ENCODE measurements around the gene SLC41A3.
"Not testable (repeated sequence)": the region's sequence is repeated elsewhere in the genome, so short reads cannot be mapped to it uniquely, and the experiment has no call there.

Gene SLC41A3

GRCh38 chr3:126080970-126081369 lies 3.0 kb downstream of the SLC41A3 start:
- no peak for DNase-seq

- no peak for DNase-seq
Measured at GRCh38 chr3:126078866-126079265, 5.1 kb downstream of the SLC41A3 start.

DNA sequence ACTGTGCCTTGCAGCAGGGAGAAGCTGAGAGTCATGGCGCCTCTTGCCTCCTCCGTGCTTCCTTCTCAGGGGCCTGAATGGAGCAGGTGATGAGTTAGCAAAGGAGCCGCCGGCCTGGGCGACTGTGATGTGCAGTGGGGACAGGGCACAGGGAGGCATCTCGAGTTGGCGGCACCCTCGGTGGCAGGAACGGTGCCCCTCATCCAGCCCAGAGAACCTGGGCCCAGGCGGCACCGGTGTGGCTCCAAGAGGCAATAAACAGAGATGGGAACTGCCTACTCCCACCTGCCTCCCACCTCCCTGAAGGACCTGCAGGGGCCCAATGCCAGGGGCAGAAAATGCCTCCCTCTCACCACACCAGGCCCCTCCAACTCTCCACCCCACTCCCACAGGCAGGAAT lies 6.2 kb downstream of the SLC41A3 start:
- DNase-seq, result no peak

- no peak for DNase-seq
Measured at GRCh38 chr3:126076140-126076539, 7.8 kb downstream of the SLC41A3 start.

- no peak for DNase-seq
Measured at GRCh38 chr3:126070146-126070545, 13.8 kb downstream of the SLC41A3 start.

GRCh38 chr3:126067959-126068358 lies 16.0 kb downstream of the SLC41A3 start:
- no peak for DNase-seq

DNA sequence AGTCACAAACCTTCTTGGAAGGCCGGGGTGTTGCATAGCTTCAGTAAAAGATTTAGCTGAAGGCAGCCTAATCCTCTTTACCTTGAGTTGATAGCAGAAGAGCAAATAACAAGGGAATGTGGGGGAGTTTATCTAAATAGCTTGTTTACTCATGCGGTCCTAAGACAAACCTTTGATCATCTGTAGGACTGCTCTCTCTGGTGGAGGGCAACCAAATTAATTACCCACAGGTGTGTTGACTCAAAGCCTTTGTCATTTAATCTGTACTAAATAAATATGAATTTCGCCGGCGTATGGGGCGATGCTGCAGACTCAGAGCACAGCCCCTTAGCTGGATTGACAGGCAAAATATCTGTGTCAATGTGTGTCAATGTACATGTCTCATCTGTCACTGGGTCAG lies 17.2 kb downstream of the SLC41A3 start:
- not testable (repeated sequence) for DNase-seq

DNA sequence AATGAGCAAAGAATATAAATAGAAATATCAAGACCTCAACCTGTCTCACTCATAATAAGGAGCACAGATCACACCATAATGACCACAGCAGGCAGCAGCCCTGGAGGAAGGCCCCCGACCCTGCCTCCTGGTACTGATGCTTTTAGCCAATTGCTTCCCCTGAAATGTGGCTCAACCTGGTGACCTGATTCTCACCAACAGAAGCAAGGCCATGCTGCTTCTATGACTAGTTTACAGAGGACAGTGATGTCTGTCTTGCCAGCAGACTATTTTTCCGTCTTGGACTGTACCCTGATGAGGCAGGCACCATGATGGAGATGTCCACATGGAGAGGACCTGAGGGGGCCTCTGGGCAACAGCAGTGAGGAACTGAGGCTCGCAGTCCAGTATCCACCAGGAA lies 18.0 kb downstream of the SLC41A3 start:
- DNase-seq, result no peak

DNA sequence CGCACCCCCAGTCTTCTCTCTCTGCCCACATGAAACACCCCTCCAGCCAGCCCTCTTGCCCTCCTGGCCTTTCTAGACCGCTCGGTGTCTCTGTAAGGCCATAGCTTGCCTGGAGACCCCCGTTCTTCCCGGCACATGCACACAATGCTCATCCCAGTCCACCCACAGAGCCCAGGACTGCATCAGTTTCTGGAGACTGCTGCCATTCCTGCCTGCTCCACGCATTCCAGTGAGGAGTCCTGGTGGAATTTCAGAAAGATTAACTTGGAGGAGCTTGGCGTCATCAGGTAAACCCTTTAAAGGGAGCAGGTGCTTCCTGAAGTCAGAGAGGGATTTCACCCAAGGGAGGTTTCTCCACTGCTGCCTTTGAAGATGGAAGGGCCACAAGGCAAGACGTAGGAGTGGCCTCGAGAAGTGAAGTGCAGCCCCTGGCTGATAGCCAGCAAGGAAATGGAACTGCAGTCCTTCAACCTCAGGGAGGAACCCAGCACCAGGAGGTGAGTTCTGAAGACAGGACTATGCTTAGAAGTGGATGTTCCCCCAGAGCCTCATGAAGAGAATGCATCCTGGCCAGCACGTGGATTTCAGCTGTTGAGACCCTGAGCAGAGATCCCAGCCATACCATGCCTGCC lies 19.2 kb downstream of the SLC41A3 start:
- DNase-seq, result no peak

DNA sequence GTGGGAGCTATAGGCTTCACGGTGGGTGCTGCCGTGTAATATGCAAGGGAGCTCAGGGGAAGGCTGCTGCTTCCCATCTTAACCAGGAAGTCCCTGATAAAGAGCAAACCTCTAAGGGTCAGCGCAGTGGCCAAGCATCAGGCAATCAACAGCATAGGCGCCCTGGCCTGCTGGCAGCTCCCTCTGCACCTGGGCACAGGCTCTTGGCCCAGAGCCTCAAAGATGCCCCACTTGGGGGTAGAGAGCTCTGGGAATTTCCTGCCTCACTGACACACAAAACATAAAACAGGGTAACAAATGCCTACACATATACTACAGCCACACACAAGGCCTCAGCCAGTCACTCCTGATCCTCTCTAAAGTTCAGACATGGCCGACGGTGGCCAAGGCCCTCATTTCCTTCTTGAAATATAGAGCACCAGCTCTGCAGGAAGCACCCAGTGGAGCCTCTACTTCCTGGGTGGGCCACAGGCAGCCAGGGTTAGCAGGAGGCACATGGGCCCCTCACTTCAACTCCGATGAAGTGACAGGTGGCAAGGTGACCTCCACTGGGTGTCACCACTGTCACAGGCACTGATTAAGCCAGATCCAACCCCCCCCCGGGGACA lies 20.5 kb downstream of the SLC41A3 start:
- DNase-seq, result no peak

DNA sequence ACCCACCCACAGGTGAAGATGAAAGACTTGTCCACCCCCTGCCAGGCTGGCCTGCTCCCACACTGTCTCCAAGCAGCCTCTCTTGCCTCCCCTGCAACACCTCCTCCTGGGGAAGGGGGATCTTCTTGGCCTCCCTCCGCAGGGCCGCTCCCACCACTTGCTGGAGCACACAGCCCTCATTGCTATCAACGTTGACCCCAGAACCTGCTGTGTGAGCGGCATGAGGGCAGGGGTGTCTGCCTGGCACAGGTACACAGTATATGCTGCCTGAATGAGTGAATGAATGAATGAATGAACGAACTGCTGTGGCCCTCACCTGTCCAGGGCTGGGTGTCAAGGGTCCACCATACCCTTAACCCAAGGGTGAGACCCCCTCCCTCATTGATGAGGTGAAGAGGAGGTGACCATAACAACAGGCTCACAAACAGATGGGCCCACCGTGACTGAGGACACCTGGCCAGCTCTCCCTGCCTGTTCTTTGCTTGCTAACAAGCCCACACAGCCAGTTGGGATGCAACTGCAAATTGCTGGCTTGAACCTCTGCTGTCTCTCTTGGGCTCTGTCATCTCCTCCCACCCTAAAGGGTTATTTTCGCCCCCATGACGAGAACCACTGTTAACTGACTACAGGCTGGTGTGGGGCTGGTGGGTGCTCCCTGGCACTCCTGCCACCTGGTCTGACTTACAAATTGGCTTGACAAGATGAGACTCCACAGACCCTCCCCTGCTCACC lies 22.5 kb downstream of the SLC41A3 start:
- no peak for DNase-seq

DNA sequence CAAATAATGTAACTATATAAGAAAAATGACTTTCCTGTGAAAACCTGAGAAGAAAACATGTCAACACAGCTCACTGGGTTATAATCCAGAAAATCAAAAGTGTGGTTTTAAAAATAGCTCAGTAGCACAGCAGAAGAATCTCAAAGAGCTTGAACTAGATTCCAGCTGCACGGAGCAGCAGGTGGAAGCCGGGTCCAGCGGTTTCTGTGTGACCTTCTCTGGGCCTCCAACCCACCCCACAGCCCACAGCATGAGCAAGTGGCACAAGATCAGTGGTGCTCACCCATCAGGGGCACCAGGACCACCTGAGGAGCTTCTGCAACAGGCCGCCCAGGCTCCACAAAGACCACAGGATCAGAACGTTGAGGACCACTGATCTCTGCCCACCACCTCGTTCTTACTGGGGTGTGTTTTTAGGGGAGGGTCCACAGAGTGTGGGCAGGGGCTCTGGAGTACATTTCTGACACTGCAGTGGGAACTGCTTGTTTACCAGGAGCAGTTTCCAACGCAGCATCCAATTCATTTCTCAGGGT lies 23.2 kb downstream of the SLC41A3 start:
- no peak for DNase-seq

GRCh38 chr3:126058666-126059065 lies 25.3 kb downstream of the SLC41A3 start:
- no peak for DNase-seq

DNA sequence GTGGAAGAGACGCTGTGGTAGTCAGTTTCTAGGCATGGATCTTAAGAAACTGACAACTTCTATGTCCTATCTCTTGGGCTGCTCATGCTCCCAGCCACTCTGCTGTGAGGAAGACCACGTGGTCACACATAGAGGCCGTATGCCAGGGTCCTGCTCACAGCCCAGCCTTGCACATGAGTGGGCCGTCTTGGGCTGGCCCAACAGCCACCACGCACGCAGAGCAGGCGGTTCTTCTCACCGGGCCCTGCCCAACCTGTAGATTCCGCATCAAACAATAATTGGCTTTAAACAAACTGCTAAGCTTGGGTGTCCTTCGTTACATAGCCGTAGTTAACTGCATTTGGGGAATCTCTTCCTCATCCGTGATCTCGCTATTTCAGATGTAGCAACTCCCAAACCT lies 26.0 kb downstream of the SLC41A3 start:
- no peak for DNase-seq

GRCh38 chr3:126057501-126057819 lies 26.5 kb downstream of the SLC41A3 start:
- no peak for DNase-seq

DNA sequence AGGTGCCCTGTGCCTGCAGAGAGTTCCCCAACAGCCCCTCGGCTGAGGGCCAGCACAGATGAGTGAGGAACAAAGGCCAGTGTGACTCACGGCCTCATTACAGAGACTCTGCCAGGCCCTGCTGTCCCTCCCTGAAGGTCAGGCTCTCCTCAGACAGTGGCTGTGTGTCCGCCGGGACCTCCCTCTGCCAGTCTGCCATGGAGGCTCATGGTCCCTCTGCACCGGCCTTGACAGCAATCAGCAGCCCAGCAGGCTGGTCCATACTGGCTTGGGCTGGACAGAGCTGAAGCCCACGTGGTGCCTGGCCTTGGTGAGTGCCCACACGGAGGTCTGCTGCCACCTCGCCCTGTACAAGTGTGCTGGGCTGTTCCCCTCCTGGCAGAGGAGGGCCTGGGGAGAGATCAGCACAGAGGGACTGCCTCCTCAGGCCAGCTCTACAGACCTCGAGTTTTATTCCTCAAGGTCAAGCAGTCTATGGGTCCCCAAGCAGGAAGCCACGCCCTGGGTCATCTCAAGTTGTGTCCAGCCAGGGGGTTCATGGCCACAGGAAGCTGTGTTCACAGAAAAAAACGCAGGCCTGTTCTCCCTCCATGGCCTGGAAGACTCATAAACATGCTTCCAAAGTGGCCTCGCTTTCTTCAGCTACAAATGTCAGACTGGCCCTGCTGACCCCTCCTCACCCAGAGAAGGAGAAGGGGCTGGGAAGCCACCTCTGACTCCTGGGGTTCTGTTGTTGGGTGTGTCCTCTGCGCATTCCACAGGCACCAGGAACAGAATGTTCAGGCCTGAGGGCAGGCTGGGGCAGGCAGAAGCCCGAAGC lies 27.0 kb downstream of the SLC41A3 start:
- DNase-seq, result no peak

GRCh38 chr3:126056088-126056487 lies 27.8 kb downstream of the SLC41A3 start:
- no peak for DNase-seq

GRCh38 chr3:126054870-126055269 lies 29.1 kb downstream of the SLC41A3 start:
- DNase-seq, result no peak

GRCh38 chr3:126053949-126054569 lies 29.9 kb downstream of the SLC41A3 start:
- DNase-seq, result no peak

- no peak for DNase-seq
Measured at GRCh38 chr3:126053513-126053912, 30.4 kb downstream of the SLC41A3 start.

DNA sequence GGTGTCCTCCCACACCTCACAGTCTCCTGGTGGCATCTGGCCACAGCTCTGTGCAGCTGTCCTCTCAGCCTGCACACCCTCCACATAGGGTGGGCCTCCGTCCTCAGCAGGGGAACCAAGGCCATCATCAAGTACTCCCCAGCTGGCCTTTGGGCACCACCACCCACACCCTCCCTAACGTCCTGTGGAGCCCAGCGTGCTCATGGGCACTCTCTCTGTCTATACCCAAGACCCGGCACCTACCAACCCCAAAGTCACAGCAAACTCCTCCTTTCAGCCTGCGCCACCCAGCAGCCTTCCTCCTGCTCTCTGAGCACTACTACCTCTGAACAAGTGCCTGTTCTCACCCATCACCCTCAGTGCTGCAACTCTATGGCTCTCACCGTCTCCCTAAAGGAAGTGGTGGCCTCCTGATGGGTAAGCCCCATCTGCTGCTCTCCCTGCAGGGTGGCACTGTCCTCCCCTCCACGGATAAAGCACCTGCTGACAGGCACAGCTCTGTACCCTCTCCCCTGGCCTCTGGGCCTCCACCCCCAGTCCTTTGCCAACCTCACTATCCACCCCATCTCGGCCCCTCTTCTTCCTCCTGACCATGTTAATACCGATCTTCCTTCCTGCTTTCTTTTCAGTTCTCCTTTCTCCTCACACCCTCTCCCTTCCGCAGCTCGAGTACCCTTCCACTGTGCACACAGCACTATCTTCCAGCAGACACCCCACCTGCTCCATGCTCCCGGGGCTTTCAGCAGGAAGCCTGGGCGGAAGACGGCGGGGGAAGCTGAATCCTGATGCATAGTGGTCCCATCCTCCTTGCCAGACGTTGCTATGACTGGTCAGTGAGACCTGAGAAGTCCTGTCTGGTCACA lies 31.5 kb downstream of the SLC41A3 start:
- no peak for DNase-seq

DNA sequence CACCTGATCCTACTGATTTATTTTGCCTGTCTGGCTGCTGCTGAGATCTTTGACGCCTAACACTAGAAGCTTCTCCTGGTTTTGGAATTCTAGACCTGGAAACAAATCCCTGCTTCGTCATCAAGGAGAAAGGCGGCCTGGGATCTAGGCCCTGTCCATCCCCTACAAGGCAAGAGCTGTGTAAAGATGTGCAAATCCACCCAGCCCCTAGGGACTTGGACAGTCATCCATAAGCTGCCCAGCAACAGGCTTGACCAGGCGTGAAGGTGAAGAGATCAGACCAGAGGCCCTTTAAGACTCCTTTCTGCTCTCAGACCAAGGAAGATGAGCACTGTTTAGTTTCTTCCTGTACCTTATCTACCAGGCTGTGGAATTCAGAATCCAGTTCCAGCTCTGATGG lies 32.2 kb downstream of the SLC41A3 start:
- no peak for DNase-seq
